Measurements from ENCODE around the gene NAPG.
"Not testable (repeated sequence)": the region's sequence is repeated elsewhere in the genome, so short reads cannot be mapped to it uniquely, and the experiment has no call there.

The NAPG gene

GRCh38 chr18:10525697-10526560 is at the start of gene NAPG:
Gene NAPG, plus strand, starts transcription at chr18:10526027. Its CDS starts 76 bp downstream, at chr18:10526103.
- peak within 1 kb of the TSS; percentile 81 for H3K27ac ChIP-seq
- peak; percentile 80 for DNase-seq (ENCODE audit: low read depth, low spot score)

GRCh38 chr18:10476338-10476791 is 49.5 kb upstream of the NAPG start:
- no peak overlapping the region for H3K27ac ChIP-seq
- peak; percentile 8 for DNase-seq (ENCODE audit: low read depth, low spot score)

- no peak overlapping the region for H3K27ac ChIP-seq
- DNase-seq (ENCODE audit: low read depth, low spot score): no peak
These were observed 48.5 kb upstream of the NAPG start for GRCh38 chr18:10477121-10477862.

GRCh38 chr18:10477863-10478260 is 48.0 kb upstream of the NAPG start:
- DNase-seq (ENCODE audit: low read depth, low spot score): no peak
- H3K27ac ChIP-seq: no peak overlapping the region

- no peak for DNase-seq (ENCODE audit: low read depth, low spot score)
- no peak overlapping the region for H3K27ac ChIP-seq
These were observed 44.0 kb upstream of the NAPG start for GRCh38 chr18:10481831-10482230.

- H3K27ac ChIP-seq: no peak overlapping the region
- no peak for DNase-seq (ENCODE audit: low read depth, low spot score)
These were observed 43.4 kb upstream of the NAPG start for GRCh38 chr18:10482363-10482984.

GRCh38 chr18:10482985-10483949 is 42.6 kb upstream of the NAPG start:
- no peak overlapping the region for H3K27ac ChIP-seq
- DNase-seq (ENCODE audit: low read depth, low spot score): no peak

- H3K27ac ChIP-seq: no peak overlapping the region
- no peak for DNase-seq (ENCODE audit: low read depth, low spot score)
These were observed 40.4 kb upstream of the NAPG start for GRCh38 chr18:10485475-10485874.

GRCh38 chr18:10486362-10486761 is 39.5 kb upstream of the NAPG start:
- DNase-seq (ENCODE audit: low read depth, low spot score): no peak
- no peak overlapping the region for H3K27ac ChIP-seq

GRCh38 chr18:10487154-10487553 is 38.7 kb upstream of the NAPG start:
- no peak overlapping the region for H3K27ac ChIP-seq
- no peak for DNase-seq (ENCODE audit: low read depth, low spot score)

GRCh38 chr18:10488017-10488416 is 37.8 kb upstream of the NAPG start:
- no peak overlapping the region for H3K27ac ChIP-seq
- no peak for DNase-seq (ENCODE audit: low read depth, low spot score)

- no peak for DNase-seq (ENCODE audit: low read depth, low spot score)
- H3K27ac ChIP-seq: no peak overlapping the region
These were observed 35.2 kb upstream of the NAPG start for GRCh38 chr18:10490401-10491165.

- DNase-seq (ENCODE audit: low read depth, low spot score): no peak
- H3K27ac ChIP-seq: no peak overlapping the region
These were observed 29.9 kb upstream of the NAPG start for GRCh38 chr18:10495936-10496335.

GRCh38 chr18:10497206-10497749 is 28.5 kb upstream of the NAPG start:
- no peak for DNase-seq (ENCODE audit: low read depth, low spot score)
- H3K27ac ChIP-seq: no peak overlapping the region

- H3K27ac ChIP-seq: no peak overlapping the region
- DNase-seq (ENCODE audit: low read depth, low spot score): peak; percentile 10
These were observed 26.6 kb upstream of the NAPG start for GRCh38 chr18:10499230-10499629.

GRCh38 chr18:10500038-10500437 is 25.8 kb upstream of the NAPG start:
- H3K27ac ChIP-seq: no peak overlapping the region

GRCh38 chr18:10504723-10505122 is 21.1 kb upstream of the NAPG start:
- no peak overlapping the region for H3K27ac ChIP-seq
- DNase-seq (ENCODE audit: low read depth, low spot score): no peak

More at GRCh38 chr18:10500038-10500437, 25.8 kb upstream of the NAPG start:
- DNase-seq (ENCODE audit: low read depth, low spot score): no peak

- not testable (repeated sequence) for H3K27ac ChIP-seq; DNase-seq (ENCODE audit: low read depth, low spot score)
These were observed 19.9 kb upstream of the NAPG start for GRCh38 chr18:10505892-10506291.

GRCh38 chr18:10508591-10508990 is 17.2 kb upstream of the NAPG start:
- H3K27ac ChIP-seq: no peak overlapping the region
- DNase-seq (ENCODE audit: low read depth, low spot score): no peak

Data from epithelial cell of prostate (primary cell).